Nephron progenitor cell (in vitro differentiated cells): Measurements from ENCODE around the gene GLS2.
"Not testable (repeated sequence)": the region's sequence is repeated elsewhere in the genome, so short reads cannot be mapped to it uniquely, and the experiment has no call there.

Source experiments
- DNase-seq: peaks from one replicate; pipeline ENCODE4 v3.0.0; 2021
- H3K27ac Mint-ChIP-seq: 2 replicates; pipeline ENCODE4 v1.8.0; 2021; ENCODE audit warnings: mild to moderate bottlenecking, moderate library complexity, mixed read lengths
- H3K27me3 Mint-ChIP-seq: 2 replicates; pipeline ENCODE4 v1.8.0; 2021; ENCODE audit warnings: mild to moderate bottlenecking, low read depth, mixed read lengths; ENCODE audit not compliant: poor library complexity
- H3K36me3 Mint-ChIP-seq: 2 replicates; pipeline ENCODE4 v1.8.0; 2021; ENCODE audit warnings: low read depth, mixed read lengths
- H3K4me1 Mint-ChIP-seq: 2 replicates; pipeline ENCODE4 v1.8.0; 2021; ENCODE audit warnings: mixed read lengths
- H3K4me3 Mint-ChIP-seq: 2 replicates; pipeline ENCODE4 v1.8.0; 2021; ENCODE audit warnings: mild to moderate bottlenecking, moderate library complexity, mixed read lengths
- H3K9me3 Mint-ChIP-seq: 2 replicates; pipeline ENCODE4 v1.8.0; 2021; ENCODE audit warnings: mild to moderate bottlenecking, moderate library complexity, mixed read lengths
- CTCF ChIP-seq: fragments of 200-600 bp; sonication (generic); IDR thresholded peaks from 2 replicates; pipeline ENCODE4 v1.5.0; 2021; ENCODE audit warnings: antibody characterized with exemption

The GLS2 gene

GRCh38 chr12:56518570-56518969, 30.6 kb upstream of the GLS2 start:
- Mint-ChIP-seq H3K27ac (no peak overlapping the region), H3K27me3 (no peaks in the 10 kb centered on the region), H3K4me3 (no peak overlapping the region)

GRCh38 chr12:56517854-56518253, 29.9 kb upstream of the GLS2 start:
- H3K27ac Mint-ChIP-seq = no peak overlapping the region
- H3K9me3 Mint-ChIP-seq = no peaks in the 10 kb centered on the region
- H3K4me3 Mint-ChIP-seq = no peak overlapping the region
- no peak for DNase-seq
- no peaks in the 10 kb centered on the region for H3K36me3 Mint-ChIP-seq
- H3K4me1 Mint-ChIP-seq = peaks cover 14% of the 10 kb centered on the region
- TF ChIP-seq CTCF = no peak
- no peaks in the 10 kb centered on the region for H3K27me3 Mint-ChIP-seq

More at GRCh38 chr12:56518570-56518969, 30.6 kb upstream of the GLS2 start:
- DNase-seq = no peak
- Mint-ChIP-seq H3K36me3 (no peaks in the 10 kb centered on the region), H3K9me3 (no peaks in the 10 kb centered on the region), H3K4me1 (peaks cover 18% of the 10 kb centered on the region)
- no peak for TF ChIP-seq CTCF

- not testable (repeated sequence) for H3K9me3 Mint-ChIP-seq, H3K4me3 Mint-ChIP-seq, H3K4me1 Mint-ChIP-seq, H3K36me3 Mint-ChIP-seq, H3K27ac Mint-ChIP-seq, DNase-seq
- peak; percentile 13 for TF ChIP-seq CTCF
- peaks cover 19% of the 10 kb centered on the region for H3K27me3 Mint-ChIP-seq
Observed at GRCh38 chr12:56514014-56514318, 26.0 kb upstream of the GLS2 start.

- TF ChIP-seq CTCF = no peak
- DNase-seq = no peak
- Mint-ChIP-seq H3K9me3 (no peaks in the 10 kb centered on the region), H3K27me3 (peaks cover 24% of the 10 kb centered on the region), H3K36me3 (no peaks in the 10 kb centered on the region), H3K27ac (no peak overlapping the region), H3K4me1 (no peaks in the 10 kb centered on the region), H3K4me3 (no peak overlapping the region)
Observed at GRCh38 chr12:56510786-56511185, 22.8 kb upstream of the GLS2 start.

- not testable (repeated sequence) for H3K36me3 Mint-ChIP-seq, DNase-seq
- Mint-ChIP-seq H3K4me3 (peak overlapping the region; percentile 46), H3K4me1 (peaks cover 41% of the 10 kb centered on the region), H3K27me3 (peaks cover 30% of the 10 kb centered on the region), H3K9me3 (peaks cover 44% of the 10 kb centered on the region), H3K27ac (peak overlapping the region; percentile 32)
Observed at GRCh38 chr12:56499879-56500278, 11.9 kb upstream of the GLS2 start.

- Mint-ChIP-seq H3K27ac (peak overlapping the region; percentile 32), H3K4me3 (peak overlapping the region; percentile 46), H3K4me1 (peaks cover 41% of the 10 kb centered on the region), H3K27me3 (peaks cover 30% of the 10 kb centered on the region), H3K9me3 (peaks cover 46% of the 10 kb centered on the region)
- DNase-seq, H3K36me3 Mint-ChIP-seq: not testable (repeated sequence)
Observed at GRCh38 chr12:56499452-56499851, 11.5 kb upstream of the GLS2 start.

- peaks cover 30% of the 10 kb centered on the region for H3K27me3 Mint-ChIP-seq
- peaks cover 41% of the 10 kb centered on the region for H3K4me1 Mint-ChIP-seq
- peaks cover 46% of the 10 kb centered on the region for H3K9me3 Mint-ChIP-seq
- H3K27ac Mint-ChIP-seq = peak overlapping the region; percentile 27
- DNase-seq = peak; percentile 50
- H3K4me3 Mint-ChIP-seq = peak overlapping the region; percentile 25
- not testable (repeated sequence) for H3K36me3 Mint-ChIP-seq
Observed at GRCh38 chr12:56498126-56498902, 10.4 kb upstream of the GLS2 start.

- peaks cover 57% of the 10 kb centered on the region for H3K9me3 Mint-ChIP-seq
- peaks cover 35% of the 10 kb centered on the region for H3K27me3 Mint-ChIP-seq
- H3K4me3 Mint-ChIP-seq, H3K27ac Mint-ChIP-seq, H3K36me3 Mint-ChIP-seq: not testable (repeated sequence)
- peak; percentile 65 for DNase-seq
- peaks cover 41% of the 10 kb centered on the region for H3K4me1 Mint-ChIP-seq
Observed at GRCh38 chr12:56496704-56497103, 8.7 kb upstream of the GLS2 start.

GRCh38 chr12:56494481-56494880, 6.5 kb upstream of the GLS2 start:
- DNase-seq, H3K36me3 Mint-ChIP-seq, H3K27ac Mint-ChIP-seq, H3K4me3 Mint-ChIP-seq: not testable (repeated sequence)
- peaks cover 43% of the 10 kb centered on the region for H3K27me3 Mint-ChIP-seq
- H3K4me1 Mint-ChIP-seq = peaks cover 29% of the 10 kb centered on the region
- peaks cover 63% of the 10 kb centered on the region for H3K9me3 Mint-ChIP-seq

GRCh38 chr12:56494106-56494415, 6.1 kb upstream of the GLS2 start:
- not testable (repeated sequence) for DNase-seq, H3K36me3 Mint-ChIP-seq, H3K27ac Mint-ChIP-seq, H3K4me3 Mint-ChIP-seq
- Mint-ChIP-seq H3K27me3 (peaks cover 44% of the 10 kb centered on the region), H3K9me3 (peaks cover 66% of the 10 kb centered on the region), H3K4me1 (peaks cover 24% of the 10 kb centered on the region)
